ENCODE data around the gene RAB41. TPM values are rescaled to one million over a fixed set of nuclear protein-coding genes. Genes with fewer than 3 reads are reported as not detected.

The RAB41 gene
- not detected in 3 replicates for polyA plus RNA-seq
- not detected for polyA plus RNA-seq (2011; ENCODE audit: low read depth)
- polyA plus RNA-seq (2011; cell fraction: cytosol; rRNA removed), result not detected in 2 replicates
- polyA plus RNA-seq (2011; cell fraction: nucleus; rRNA removed), result not detected in 2 replicates
- 0.10 TPM in 1 of 2 replicates, not detected in the other for polyA plus RNA-seq (2012; ENCODE audit: low replicate concordance)
- polyA minus RNA-seq, result not detected in 3 replicates
- not detected for polyA minus RNA-seq (2011; cell fraction: cytosol; rRNA and poly(A)+ RNA removed)
- polyA minus RNA-seq (2011; cell fraction: nucleus; rRNA and poly(A)+ RNA removed), result not detected in 2 replicates

DNA sequence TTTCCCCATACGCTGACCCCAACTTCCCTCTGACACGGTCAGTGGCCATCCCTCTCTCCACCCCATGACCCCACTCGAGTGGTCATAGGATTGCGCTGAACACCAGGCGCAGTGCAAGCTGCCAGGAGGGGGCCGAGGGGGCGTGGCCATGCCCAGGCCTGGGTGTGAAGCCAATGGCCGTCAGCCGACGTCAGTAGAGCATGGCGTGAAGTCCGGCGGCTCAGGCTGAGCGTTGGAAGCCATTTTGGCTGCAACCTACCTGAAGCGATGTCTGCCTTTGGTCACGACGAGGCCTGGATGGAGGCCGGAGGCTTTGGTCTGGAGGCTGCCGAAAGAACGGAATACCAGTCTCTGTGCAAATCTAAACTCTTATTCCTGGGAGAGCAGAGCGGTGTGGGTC, at the start of gene RAB41:
Gene RAB41, plus strand, starts transcription at position 222 of the 400 bp plus-strand sequence. Its CDS starts 46 bp downstream, at position 268.
- dilution Hi-C loops (cut with MboI; ENCODE audit: extremely low pct_ligation_motif_present, low sequenced_read_pairs), result no loop called here
- Histone ChIP-seq H3K9me3 (ENCODE audit: control insufficient read depth, low read depth, low read length) (peaks cover 2% of the 10 kb centered on the region), H4K20me1 (ENCODE audit: control insufficient read depth, extremely low read depth, insufficient read depth, low read length) (no peaks in the 10 kb centered on the region), H3K4me2 (ENCODE audit: control insufficient read depth, extremely low read depth, insufficient read depth, low read depth, low read length) (no peak within 1 kb of the TSS), H3K9ac (ENCODE audit: control insufficient read depth, extremely low read depth, insufficient read depth, low read length) (no peak within 1 kb of the TSS), H3K9me1 (ENCODE audit: control insufficient read depth, extremely low read depth, insufficient read depth, low read length) (no peaks in the 10 kb centered on the region), H3K36me3 (ENCODE audit: control insufficient read depth in 2 of 2, extremely low read depth in 1 of 2, insufficient read depth in 2 of 2, low read length in 2 of 2) (peaks cover 0 to 4% of the 10 kb centered on the region in 2 experiments), H3K27ac (ENCODE audit: control insufficient read depth, insufficient read depth, low read length) (no peak within 1 kb of the TSS), H2AFZ (ENCODE audit: control insufficient read depth, low read length) (no peak within 1 kb of the TSS), H3K4me3 (ENCODE audit: control insufficient read depth in 2 of 3, extremely low read depth in 1 of 3, insufficient read depth in 2 of 3, low read depth in 1 of 3, low read length in 3 of 3) (no peak within 1 kb of the TSS), H3K79me2 (ENCODE audit: control insufficient read depth, insufficient read depth, low read length) (no peaks in the 10 kb centered on the region), H3K4me1 (ENCODE audit: control insufficient read depth, extremely low read depth, insufficient read depth, low read length) (no peaks in the 10 kb centered on the region), H3K27me3 (ENCODE audit: control insufficient read depth, extremely low read depth, insufficient read depth, low read length) (no peaks in the 10 kb centered on the region)
- no peak for FAIRE-seq
- DNase-seq (ENCODE audit: low read depth, low spot score), result no peak
- no peak for TF ChIP-seq EZH2 (IDR thresholded peaks at IDR 0.05; ENCODE audit: low read length)
- TF ChIP-seq, protein P1, sequence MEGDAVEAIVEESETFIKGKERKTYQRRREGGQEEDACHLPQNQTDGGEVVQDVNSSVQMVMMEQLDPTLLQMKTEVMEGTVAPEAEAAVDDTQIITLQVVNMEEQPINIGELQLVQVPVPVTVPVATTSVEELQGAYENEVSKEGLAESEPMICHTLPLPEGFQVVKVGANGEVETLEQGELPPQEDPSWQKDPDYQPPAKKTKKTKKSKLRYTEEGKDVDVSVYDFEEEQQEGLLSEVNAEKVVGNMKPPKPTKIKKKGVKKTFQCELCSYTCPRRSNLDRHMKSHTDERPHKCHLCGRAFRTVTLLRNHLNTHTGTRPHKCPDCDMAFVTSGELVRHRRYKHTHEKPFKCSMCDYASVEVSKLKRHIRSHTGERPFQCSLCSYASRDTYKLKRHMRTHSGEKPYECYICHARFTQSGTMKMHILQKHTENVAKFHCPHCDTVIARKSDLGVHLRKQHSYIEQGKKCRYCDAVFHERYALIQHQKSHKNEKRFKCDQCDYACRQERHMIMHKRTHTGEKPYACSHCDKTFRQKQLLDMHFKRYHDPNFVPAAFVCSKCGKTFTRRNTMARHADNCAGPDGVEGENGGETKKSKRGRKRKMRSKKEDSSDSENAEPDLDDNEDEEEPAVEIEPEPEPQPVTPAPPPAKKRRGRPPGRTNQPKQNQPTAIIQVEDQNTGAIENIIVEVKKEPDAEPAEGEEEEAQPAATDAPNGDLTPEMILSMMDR (optimal IDR thresholded peaks at IDR 0.05 in 1 of 3, IDR thresholded peaks at IDR 0.05 in 1 of 3, conservative IDR thresholded peaks at IDR 0.05 in 1 of 3; ENCODE audit: extremely low read depth in 1 of 3, insufficient read depth in 2 of 3, low read length in 3 of 3), result no peak

GRCh38 chrX:70234355-70234754, 47.6 kb upstream of the RAB41 start, which contains the start of gene AWAT1:
Gene AWAT1 (plus strand): TSS chrX:70234655. CDS start chrX:70234696, 41 bp downstream.
- Histone ChIP-seq H3K4me3 (ENCODE audit: control insufficient read depth in 2 of 3, extremely low read depth in 1 of 3, insufficient read depth in 2 of 3, low read depth in 1 of 3, low read length in 3 of 3) (no peak within 1 kb of the TSS), H3K9me1 (ENCODE audit: control insufficient read depth, extremely low read depth, insufficient read depth, low read length) (no peaks in the 10 kb centered on the region), H3K9ac (ENCODE audit: control insufficient read depth, extremely low read depth, insufficient read depth, low read length) (no peak within 1 kb of the TSS), H3K79me2 (ENCODE audit: control insufficient read depth, insufficient read depth, low read length) (no peaks in the 10 kb centered on the region), H3K4me2 (ENCODE audit: control insufficient read depth, extremely low read depth, insufficient read depth, low read depth, low read length) (no peak within 1 kb of the TSS), H3K36me3 (ENCODE audit: control insufficient read depth in 2 of 2, extremely low read depth in 1 of 2, insufficient read depth in 2 of 2, low read length in 2 of 2) (no peaks in the 10 kb centered on the region), H3K27ac (ENCODE audit: control insufficient read depth, insufficient read depth, low read length) (no peak within 1 kb of the TSS), H3K27me3 (ENCODE audit: control insufficient read depth, extremely low read depth, insufficient read depth, low read length) (no peaks in the 10 kb centered on the region), H2AFZ (ENCODE audit: control insufficient read depth, low read length) (no peak within 1 kb of the TSS), H3K4me1 (ENCODE audit: control insufficient read depth, extremely low read depth, insufficient read depth, low read length) (peaks cover 5% of the 10 kb centered on the region), H4K20me1 (ENCODE audit: control insufficient read depth, extremely low read depth, insufficient read depth, low read length) (no peaks in the 10 kb centered on the region), H3K9me3 (ENCODE audit: control insufficient read depth, low read depth, low read length) (no peaks in the 10 kb centered on the region)
- FAIRE-seq, result no peak
- dilution Hi-C loops (cut with MboI; ENCODE audit: extremely low pct_ligation_motif_present, low sequenced_read_pairs), result no loop called here
- no peak for DNase-seq (ENCODE audit: low read depth, low spot score)
- TF ChIP-seq, protein P1 (optimal IDR thresholded peaks at IDR 0.05 in 1 of 3, IDR thresholded peaks at IDR 0.05 in 1 of 3, conservative IDR thresholded peaks at IDR 0.05 in 1 of 3; ENCODE audit: extremely low read depth in 1 of 3, insufficient read depth in 2 of 3, low read length in 3 of 3), result no peak
- no peak for TF ChIP-seq EZH2 (IDR thresholded peaks at IDR 0.05; ENCODE audit: low read length)
